SU-DHL-6 (cell line): ENCODE data around the gene MAPK1IP1L.

Experiments used
- EZH2phosphoT487 ChIP-seq: fragments of 200-600 bp; sonication (generic), shearing (Covaris generic); conservative IDR thresholded peaks from 2 replicates; pipeline ENCODE4 v1.6.1; 2018; ENCODE audit warnings: mild to moderate bottlenecking, antibody characterized with exemption, low read length, moderate library complexity, mixed read lengths
- TF ChIP-seq, protein P1 (sequence below): fragments of 200-600 bp; sonication (generic); IDR thresholded peaks from one replicate; pipeline ENCODE4 v1.5.1; 2017; ENCODE audit warnings: antibody characterized with exemption, mild to moderate bottlenecking, low read length, moderate library complexity; ENCODE audit not compliant: insufficient read depth, poor library complexity, severe bottlenecking

- TF ChIP-seq, protein P1, sequence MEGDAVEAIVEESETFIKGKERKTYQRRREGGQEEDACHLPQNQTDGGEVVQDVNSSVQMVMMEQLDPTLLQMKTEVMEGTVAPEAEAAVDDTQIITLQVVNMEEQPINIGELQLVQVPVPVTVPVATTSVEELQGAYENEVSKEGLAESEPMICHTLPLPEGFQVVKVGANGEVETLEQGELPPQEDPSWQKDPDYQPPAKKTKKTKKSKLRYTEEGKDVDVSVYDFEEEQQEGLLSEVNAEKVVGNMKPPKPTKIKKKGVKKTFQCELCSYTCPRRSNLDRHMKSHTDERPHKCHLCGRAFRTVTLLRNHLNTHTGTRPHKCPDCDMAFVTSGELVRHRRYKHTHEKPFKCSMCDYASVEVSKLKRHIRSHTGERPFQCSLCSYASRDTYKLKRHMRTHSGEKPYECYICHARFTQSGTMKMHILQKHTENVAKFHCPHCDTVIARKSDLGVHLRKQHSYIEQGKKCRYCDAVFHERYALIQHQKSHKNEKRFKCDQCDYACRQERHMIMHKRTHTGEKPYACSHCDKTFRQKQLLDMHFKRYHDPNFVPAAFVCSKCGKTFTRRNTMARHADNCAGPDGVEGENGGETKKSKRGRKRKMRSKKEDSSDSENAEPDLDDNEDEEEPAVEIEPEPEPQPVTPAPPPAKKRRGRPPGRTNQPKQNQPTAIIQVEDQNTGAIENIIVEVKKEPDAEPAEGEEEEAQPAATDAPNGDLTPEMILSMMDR = no peak
- no peak for TF ChIP-seq EZH2phosphoT487
Observed at GRCh38 chr14:55059333-55059732, 7.9 kb downstream of the MAPK1IP1L start.
